NCI-H2081 treated with DMSO at 0.1 percent for 48 hours (cell line): ENCODE data around the gene ACSF3.

Source experiments
- DNase-seq: peaks from one replicate; lab custom pipeline; 2025; lab: John Stamatoyannopoulos, UW

The ACSF3 gene

DNA sequence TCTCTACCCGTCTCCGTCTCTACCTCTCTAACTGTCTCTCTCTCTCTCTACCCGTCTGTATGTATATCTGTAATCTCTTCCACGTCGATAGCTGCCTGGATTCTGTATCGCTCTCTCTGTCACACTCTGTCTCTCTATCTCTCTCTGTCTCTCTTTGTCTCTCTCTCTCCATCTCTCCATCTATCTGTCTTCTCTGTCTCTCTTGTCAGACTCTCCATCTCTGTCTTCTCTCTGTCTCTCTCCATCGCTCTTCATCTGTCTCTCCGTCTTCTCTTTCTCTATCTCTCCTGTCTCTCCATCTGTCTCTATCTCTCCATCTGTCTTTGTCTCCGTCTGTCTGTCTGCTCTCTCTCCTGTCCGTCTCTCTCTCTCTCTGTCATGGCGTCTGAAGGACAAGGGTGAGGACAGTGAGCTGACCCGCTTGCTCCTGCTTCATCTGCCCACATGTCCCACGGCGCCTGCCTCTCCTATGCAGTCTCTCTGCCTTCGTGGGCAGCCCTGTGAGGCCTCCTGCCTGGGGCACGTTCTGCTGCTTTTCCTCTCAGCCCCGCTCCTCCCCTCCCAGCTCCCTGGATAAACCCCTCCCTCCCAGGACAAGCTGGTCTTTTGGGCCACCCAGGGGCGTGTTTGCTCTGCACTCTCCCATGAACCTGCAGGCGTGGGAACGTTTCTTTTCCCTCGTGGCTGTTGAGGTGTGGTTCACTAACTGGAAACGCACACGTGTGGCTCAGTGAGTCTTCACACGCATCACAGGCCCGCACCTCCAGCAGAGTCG, 18.9 kb downstream of the ACSF3 start:
- DNase-seq: no peak

DNA sequence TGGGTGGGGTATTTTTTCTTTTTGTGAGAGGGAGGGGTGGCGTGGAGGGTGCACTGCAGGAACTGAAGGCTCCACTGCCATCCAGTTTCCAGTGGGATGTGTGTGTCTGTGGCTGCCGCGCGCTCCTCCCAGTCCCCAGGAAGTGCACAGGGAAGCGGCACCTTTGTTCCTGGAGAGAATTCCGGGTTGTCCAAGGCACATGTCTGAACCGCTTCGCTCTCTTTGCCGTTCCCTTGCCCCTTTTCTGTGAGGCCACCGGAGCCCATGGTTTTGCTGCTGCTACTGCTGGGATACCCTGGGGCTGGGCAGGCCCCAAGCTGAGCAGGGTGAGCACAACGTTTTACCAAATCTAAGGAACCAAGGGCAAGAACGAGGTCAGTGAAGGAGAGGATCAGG, 19.5 kb downstream of the ACSF3 start:
- no peak for DNase-seq

DNA sequence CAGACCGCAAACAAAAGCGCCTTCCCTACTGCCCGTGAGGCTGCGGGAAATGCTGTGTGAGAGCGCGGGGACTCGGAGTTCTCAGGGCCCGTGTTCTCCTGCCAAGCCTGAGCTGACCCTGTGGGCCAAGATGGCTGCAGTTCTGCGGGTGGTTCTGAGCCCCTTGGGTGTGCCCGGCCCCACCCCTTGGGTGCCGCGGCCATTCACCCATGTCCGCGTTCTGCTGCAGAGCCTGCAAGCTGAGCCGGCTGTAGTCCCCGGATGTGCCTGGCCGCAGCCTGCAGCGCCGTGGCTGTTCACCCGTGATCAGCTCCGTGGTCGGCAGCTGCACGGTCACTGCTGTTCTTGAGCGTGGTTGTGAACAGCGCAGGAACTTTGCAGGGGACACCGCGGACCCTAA, 20.0 kb downstream of the ACSF3 start:
- DNase-seq: no peak

DNA sequence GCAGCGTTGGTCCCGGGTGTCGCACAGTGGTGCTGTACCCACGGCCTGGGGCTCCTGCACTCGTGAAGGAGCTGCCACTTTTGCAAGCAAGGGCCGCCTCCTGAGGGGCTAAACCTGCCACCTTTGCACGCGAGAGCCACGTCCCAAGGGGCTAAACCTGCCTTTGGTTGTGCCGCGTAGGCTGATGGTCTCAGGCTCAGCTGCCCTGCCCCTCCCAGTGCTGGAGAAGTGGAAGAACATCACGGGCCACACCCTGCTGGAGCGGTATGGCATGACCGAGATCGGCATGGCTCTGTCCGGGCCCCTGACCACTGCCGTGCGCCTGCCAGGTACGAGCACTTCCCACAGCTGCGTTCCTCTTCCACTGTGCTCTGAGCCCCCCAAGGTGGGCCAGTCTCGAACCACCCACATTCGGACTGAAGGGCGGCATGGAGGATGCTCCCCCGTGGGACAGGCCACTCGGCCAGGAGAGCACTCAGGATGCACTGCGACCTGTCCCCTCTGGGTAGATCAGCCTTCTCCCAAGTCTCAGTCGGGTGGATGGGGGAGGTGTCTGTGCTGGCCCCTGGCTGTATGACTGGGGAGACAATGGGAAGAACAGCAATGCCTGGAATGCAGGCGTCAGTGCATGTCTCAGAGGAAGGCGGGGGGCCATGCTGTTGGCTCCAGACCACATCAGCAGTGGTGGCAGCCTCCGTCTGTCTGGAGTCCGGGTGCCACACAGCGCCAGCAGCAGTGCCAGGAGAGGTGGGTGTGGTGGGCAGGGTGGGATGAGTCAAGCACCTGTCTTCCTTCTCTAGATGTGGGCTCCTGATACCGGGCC, 20.7 kb downstream of the ACSF3 start:
- no peak for DNase-seq

GRCh38 chr16:89115216-89115861, 21.7 kb downstream of the ACSF3 start:
- DNase-seq: no peak

DNA sequence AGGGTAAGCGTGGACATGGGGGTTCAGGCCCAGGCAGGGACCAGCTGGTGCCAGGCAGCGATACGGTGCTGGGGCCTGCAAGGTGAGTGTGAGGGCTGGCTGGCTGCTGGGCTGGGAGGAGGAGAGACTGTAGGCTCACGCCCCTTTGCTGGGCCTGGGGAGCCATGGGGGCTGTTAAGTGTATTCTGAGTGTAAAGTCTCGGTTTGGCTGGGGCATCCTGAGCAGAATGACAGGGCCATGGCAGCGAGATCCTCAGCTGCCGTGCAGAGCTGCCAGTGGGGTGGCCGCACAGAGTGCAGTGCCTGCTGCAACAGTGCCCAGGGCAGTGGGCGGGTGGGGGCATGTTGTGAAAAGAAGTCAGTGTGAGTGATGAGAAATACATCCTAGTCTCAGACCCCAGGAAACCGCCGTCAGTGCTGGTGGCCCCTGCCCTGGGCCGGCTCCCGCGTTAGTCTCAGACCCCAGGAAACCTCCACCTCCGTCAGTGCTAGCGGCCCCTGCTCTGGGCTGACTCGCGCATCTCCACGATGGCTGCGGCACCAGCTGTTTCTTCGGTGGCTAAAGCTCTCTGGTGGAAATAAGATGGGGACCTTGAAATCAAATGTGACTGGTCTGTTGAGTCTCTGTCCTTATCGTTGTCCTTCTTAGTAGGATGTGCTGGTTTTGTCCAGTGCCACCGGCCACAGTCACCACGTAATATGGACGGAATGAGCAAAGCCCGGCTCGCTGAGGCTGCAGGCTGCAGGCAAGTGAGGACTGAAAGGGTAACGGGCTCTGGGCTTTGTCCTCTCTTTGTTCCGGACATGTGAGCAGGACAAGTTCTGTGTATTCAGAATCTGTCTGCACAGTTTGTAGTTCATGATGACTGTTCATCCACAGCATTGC, 22.9 kb downstream of the ACSF3 start:
- no peak for DNase-seq

GRCh38 chr16:89117227-89117974, 23.7 kb downstream of the ACSF3 start:
- no peak for DNase-seq

- no peak for DNase-seq
These were observed 24.3 kb downstream of the ACSF3 start for GRCh38 chr16:89117975-89118289.

- no peak for DNase-seq
These were observed 24.9 kb downstream of the ACSF3 start for GRCh38 chr16:89118361-89119165.

GRCh38 chr16:89119166-89119621, 25.5 kb downstream of the ACSF3 start:
- no peak for DNase-seq

DNA sequence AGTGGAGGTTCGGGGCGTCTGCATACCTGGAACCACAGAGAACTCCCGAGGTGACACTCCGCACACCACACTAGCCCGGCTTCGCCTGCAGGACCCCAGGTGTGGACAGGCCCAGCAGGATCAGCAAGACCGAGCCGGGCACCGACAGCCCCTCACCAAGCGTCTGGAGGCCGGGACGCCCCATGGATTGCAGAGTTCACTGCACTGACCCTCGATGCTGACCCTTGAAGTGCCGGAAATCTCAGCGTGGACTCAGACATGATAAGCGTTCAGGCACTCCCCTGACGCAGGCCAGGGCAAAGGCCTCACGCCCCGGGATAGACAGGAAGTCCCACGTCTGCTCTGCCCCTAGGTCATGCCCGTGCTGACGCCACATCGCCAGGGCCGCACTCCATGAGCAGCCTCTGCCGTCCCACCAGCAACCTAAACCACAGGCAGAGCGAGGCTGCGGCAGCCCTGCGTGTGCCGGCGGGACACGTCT, 26.0 kb downstream of the ACSF3 start:
- no peak for DNase-seq

- no peak for DNase-seq
These were observed 26.6 kb downstream of the ACSF3 start for GRCh38 chr16:89120281-89120680.

DNA sequence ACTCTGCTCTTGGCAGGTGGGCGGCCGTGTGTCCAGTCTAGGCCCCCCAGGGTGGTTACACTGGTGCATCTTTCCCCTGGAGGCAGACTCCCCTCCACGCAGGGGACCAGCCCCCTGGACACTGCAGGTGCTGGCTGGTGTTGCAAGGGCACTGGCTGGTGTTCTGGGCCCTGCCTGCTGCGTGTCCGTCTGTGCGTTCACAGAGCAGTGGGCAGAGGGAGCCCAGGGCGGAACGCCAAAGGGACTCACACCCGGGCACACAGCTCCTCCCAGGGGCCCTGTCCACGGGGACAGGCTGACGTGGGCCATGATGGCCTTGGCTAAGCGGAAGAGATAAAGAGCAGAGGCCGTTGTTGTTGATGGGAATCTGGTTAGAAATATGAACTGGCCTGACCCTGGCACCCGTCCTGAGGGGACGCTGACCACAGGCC, 27.3 kb downstream of the ACSF3 start:
- no peak for DNase-seq

GRCh38 chr16:89121691-89122321, 28.2 kb downstream of the ACSF3 start:
- no peak for DNase-seq

DNA sequence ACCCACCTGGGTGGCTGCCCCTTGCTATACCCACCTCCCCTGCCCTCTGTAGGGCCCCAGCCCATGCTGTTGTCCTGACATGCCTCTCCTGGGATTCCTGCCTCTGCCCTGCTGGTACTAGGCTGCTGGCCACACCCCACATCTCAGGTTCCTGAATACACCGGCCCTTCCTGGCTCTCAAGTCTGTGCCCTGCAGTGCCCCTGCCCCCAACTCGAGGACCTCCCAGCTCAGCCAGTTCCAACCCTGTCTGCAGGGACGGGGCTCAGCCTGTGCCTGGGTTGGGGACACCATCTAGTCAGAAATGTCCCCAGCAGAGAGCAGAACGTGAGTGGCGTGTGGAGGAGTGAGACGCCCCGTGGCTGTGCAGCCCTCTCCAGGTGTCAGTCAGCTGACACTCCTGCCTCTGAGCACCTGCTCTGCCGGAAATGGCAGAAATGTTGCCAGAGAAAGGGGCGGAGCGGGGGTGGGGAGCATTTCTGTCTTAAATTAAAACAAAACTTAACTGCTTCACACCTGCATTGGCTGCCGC, 28.7 kb downstream of the ACSF3 start:
- peak; percentile 27 for DNase-seq

- no peak for DNase-seq
These were observed 29.6 kb downstream of the ACSF3 start for GRCh38 chr16:89123001-89123830.

DNA sequence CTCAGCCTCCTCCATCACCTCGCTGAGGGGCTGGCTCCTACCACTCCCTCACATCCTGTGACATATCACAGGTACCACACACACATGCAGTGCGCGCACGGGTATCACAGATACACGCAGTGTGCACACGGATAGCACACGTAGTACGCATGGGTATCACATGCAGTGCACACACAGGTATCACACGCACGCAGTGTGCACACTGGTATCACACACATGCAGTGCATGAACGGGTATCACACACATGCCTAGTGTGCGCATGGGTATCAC, 30.1 kb downstream of the ACSF3 start:
- no peak for DNase-seq

- no peak for DNase-seq
These were observed 35.7 kb downstream of the ACSF3 start for GRCh38 chr16:89129378-89129777.

DNA sequence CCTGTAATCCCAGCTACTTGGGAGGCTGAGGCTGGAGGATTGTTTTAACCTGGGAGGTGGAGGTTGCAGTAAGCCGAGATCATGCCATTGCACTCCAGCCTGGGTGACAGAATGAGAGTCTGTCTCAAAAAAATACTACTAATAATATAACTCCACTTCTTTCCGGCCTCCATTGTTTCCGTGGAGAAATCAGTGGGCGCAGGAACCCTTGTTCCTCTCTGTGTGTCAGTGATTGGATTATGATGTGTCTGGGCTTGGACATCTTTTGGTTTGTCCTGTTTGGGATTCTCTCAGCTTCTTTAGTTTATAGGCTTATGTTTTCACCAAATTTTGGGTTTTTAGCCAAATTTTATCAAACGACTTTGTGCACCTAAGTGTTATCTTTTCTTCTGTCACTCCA, 36.8 kb downstream of the ACSF3 start:
- DNase-seq: no peak
